Stimulated activated naive CD8-positive, alpha-beta T cell treated with anti-CD3 and anti-CD28 coated beads, Interleukin-15, amount 100 ng/mL, for 72 hours (primary cell): ENCODE data around the gene ADORA2A.

ENCODE experiments used
- ATAC-seq: fragments of 150-1000 bp; cut with Tn5 transposase; 2 replicates; pipeline ENCODE4 v1.10.0; 2021; ENCODE audit warnings: mild to moderate bottlenecking, moderate library complexity
- DNase-seq, 2 donors: peaks; one replicate each; pipeline ENCODE4 v3.0.0; 2021 to 2022
- H3K27ac Mint-ChIP-seq, 2 donors: one replicate each; pipeline ENCODE4 v1.8.0; 2022; ENCODE audit warnings: mild to moderate bottlenecking in 2 of 2, mixed read lengths in 2 of 2, moderate library complexity in 2 of 2
- H3K27me3 Mint-ChIP-seq: one replicate; pipeline ENCODE4 v1.8.0; 2022; ENCODE audit warnings: mixed read lengths
- H3K4me1 Mint-ChIP-seq: one replicate; pipeline ENCODE4 v1.8.0; 2022; ENCODE audit warnings: mild to moderate bottlenecking, mixed read lengths
- H3K4me3 Mint-ChIP-seq, 2 donors: one replicate each; pipeline ENCODE4 v1.8.0; 2022; ENCODE audit warnings: mild to moderate bottlenecking in 2 of 2, mixed read lengths in 2 of 2, moderate library complexity in 1 of 2
- H3K9me3 Mint-ChIP-seq, 2 donors: one replicate each; pipeline ENCODE4 v1.8.0; 2022; ENCODE audit warnings: mixed read lengths in 2 of 2

Gene ADORA2A

DNA sequence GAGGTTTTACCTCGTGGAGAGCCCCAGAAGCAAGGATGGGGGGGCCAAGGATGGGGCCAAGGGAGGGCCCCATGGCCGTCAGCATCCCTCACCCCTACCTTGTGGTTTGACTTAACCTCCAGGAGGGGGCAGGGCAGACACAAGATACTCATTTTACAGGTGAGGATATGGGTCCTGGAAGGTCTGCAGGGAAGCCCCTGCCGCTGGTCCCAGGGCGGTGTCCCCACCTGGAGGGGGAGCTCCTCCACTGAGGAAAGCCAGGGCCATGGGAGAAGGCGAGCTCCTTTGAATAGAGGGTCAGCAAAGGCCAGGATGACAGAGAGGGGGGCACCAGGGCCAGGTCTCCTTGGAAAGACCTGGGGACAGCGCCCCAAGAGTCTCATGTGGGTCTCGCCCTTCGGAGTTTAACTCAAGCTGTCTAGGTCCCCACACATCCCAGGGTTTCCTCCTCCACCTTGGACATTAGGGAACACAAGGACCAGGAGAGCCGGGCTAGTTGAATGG is 5.9 kb upstream of the ADORA2A start:
- ATAC-seq (peak; percentile 43), DNase-seq (peak; percentile 40 to 51)
- Mint-ChIP-seq H3K27ac (no peak overlapping the region), H3K4me1 (peaks cover 39% of the 10 kb centered on the region), H3K9me3 (no peaks in the 10 kb centered on the region), H3K4me3 (peak overlapping the region in 1 of 2 donors; percentile 15), H3K27me3 (peaks cover 9% of the 10 kb centered on the region)

DNA sequence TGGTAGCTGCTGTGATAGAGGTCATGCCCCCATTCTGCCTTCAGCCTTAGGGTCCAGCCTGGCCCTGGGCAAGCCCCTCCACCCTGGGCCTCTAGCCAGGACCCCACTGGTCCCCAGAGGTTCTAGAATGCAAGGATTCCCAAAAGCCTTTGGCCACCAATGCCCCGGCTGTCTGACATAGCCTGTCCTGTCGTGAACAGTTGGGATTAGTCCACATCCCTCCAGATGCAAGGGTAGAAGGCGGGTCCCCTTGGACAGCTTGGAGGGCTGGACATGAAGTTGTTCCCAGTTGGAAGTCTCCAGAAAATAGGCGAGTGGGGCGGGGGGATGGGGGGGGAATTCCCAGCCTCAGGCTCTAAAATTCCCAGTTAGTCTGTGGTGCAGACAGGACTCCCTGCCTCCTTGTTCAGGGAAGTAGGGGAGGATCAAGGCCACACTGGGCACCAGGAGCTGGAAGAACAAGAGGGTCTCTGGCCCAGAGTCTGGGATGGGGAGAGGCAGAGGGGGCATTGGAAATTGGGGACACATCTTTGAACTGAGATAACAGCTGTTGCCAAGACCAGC is 5.2 kb upstream of the ADORA2A start:
- H3K27me3 Mint-ChIP-seq = peaks cover 9% of the 10 kb centered on the region
- H3K4me1 Mint-ChIP-seq = peaks cover 46% of the 10 kb centered on the region
- H3K27ac Mint-ChIP-seq = peak overlapping the region in 1 of 2 donors; percentile 95
- DNase-seq (no peak), ATAC-seq (no peak)
- H3K9me3 Mint-ChIP-seq = no peaks in the 10 kb centered on the region
- peak overlapping the region; percentile 30 to 60 for H3K4me3 Mint-ChIP-seq

DNA sequence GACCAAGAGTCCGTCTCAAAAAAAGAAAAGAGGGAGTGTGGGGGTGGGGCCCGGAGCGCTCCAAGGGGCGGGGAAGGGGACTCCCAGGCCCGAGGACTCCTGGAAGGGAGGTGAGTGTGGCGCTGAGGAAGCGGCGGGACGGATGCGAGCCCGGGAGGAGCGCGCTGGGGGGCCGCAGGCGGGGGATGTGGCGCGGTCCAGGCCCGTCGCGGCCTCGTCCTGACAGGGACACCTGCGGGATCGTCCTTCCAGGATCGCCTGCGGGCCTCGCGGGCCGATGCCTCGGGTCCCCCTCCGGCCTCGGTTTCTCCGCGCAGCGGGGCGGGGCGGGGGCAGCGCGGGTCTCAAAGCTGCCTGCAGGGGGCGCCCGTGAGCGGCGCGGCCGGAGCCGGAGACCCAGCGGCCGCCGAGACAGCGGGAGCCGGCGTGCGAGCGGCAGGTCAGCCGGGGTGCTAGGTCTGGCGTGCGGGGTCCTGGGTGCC is 3.8 kb upstream of the ADORA2A start:
- Mint-ChIP-seq H3K9me3 (no peaks in the 10 kb centered on the region), H3K27ac (peak overlapping the region; percentile 59 to 76), H3K4me1 (peaks cover 54% of the 10 kb centered on the region), H3K27me3 (peaks cover 9% of the 10 kb centered on the region), H3K4me3 (peak overlapping the region; percentile 91 to 94)
- peak; percentile 67 to 75 for DNase-seq
- peak; percentile 29 for ATAC-seq

DNA sequence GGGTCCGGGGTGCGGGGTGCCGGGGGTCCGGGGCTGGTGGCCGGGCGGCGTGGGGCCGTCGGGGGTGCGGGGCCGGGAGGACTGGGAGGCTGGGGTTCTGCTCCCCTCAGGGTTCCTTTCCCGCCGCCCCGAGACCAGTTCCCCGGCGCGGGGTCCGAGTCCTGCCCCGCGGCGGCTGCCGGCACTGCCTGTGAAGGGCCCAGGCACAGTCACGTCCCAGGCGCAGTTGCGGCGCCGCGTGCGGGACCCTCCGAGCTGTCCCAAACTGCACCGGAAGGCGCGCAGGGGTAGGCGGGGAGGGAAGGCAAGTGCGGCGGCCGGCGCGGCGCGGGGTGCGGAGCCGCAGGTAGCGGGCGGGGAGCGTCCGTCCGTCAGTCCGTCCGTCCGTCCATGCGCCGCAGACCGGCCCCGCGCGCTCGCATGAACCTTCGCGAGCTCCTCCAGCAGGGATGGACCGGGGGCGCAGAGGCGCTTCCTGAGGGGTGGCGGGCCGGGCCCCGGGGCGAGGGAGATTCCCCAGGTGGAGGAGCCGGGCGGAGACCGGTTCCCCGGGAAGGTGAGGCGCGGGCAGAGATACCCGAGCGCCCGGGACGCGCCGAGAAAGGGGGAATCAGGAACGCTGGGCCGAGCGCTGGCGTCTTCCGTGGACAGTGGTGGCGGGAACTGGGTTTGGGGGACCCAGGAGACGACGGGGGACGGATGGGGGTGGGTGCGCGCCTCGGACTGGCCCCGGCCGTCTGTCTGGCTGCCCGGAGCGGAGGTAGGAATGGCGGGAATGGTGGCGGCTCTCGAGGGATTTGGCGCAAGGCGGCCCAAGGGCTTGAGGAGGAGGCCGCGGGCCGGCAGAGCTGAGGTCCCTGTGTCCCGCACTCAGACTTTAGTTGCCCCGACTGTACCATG is 3.1 kb upstream of the ADORA2A start:
- H3K9me3 Mint-ChIP-seq = no peaks in the 10 kb centered on the region
- peak overlapping the region; percentile 91 to 94 for H3K4me3 Mint-ChIP-seq
- peaks cover 9% of the 10 kb centered on the region for H3K27me3 Mint-ChIP-seq
- DNase-seq (peak; percentile 51 to 57), ATAC-seq (peak; percentile 21)
- peaks cover 61% of the 10 kb centered on the region for H3K4me1 Mint-ChIP-seq
- peak overlapping the region; percentile 9 to 19 for H3K27ac Mint-ChIP-seq

DNA sequence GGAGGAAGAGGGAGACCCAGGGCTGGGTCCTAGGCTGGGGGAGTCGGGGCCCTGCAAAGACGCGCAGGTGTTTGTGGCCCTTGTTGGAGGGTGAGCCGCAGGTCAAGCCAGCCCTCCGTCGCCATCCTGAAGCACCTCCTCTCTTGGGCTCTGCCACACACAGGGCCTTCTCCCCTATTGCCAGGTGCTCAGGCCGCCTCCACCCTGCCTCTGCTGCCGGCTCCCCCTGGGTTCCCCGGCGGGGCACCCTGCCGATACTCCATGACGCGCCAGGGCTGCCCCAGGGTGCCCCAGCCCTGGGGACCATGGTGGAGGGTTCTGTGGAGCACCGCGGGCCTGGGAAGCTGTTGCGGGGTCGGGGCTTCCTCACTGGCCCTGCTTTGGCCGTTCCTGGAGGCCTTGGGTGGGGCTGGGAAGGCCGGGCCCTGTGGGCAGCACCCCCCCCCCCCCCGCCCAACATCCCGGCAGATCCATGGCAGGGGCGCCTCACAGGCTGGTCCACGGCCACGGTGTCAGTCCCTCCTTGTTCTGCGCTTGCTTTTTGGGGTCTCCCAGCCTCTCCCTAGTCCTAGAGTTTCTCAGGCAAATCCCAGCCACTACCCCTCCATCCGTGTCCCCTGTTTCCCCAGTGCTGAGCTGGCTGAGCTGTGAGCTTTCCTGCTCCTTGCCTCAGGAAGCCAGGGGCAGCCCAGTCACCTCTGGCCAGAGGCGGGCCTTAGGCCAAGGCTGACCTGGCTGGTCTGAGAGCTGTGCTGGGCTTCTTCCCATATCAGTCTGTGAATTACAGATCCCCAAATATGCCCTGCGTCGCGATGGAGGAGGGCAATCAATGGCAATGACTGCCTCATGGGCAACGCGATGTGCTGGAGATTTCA is 2.3 kb upstream of the ADORA2A start:
- Mint-ChIP-seq H3K4me3 (peak overlapping the region; percentile 91 to 94), H3K27me3 (peaks cover 9% of the 10 kb centered on the region), H3K27ac (peak overlapping the region in 1 of 2 donors; percentile 17), H3K4me1 (peaks cover 70% of the 10 kb centered on the region), H3K9me3 (no peaks in the 10 kb centered on the region)
- DNase-seq (no peak), ATAC-seq (no peak)

DNA sequence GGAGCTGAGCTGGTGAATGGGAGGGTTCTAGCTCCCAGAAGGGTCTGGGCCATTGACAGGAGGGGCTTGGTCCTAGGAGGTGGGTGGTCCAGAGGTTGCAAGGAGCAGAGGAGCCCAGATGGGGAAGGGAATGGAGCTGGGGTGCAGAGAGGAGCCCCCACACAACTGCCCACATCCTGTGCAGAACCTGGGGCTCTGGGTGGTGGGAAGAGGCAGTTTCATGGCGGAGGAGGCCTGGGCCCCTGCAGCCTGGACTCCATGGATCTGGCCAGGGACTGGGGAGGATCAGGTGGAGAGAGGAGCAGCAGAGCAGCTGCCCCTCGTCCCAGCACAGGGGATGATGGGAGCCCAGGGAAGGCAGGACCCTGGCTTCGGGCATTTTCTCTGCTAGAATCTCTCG is 963 bp upstream of the ADORA2A start:
- ATAC-seq (no peak), DNase-seq (no peak)
- H3K4me1 Mint-ChIP-seq = peaks cover 77% of the 10 kb centered on the region
- H3K4me3 Mint-ChIP-seq = peak overlapping the region; percentile 91 to 94
- H3K9me3 Mint-ChIP-seq = no peaks in the 10 kb centered on the region
- H3K27ac Mint-ChIP-seq = peak overlapping the region; percentile 35 to 97
- peaks cover 9% of the 10 kb centered on the region for H3K27me3 Mint-ChIP-seq

DNA sequence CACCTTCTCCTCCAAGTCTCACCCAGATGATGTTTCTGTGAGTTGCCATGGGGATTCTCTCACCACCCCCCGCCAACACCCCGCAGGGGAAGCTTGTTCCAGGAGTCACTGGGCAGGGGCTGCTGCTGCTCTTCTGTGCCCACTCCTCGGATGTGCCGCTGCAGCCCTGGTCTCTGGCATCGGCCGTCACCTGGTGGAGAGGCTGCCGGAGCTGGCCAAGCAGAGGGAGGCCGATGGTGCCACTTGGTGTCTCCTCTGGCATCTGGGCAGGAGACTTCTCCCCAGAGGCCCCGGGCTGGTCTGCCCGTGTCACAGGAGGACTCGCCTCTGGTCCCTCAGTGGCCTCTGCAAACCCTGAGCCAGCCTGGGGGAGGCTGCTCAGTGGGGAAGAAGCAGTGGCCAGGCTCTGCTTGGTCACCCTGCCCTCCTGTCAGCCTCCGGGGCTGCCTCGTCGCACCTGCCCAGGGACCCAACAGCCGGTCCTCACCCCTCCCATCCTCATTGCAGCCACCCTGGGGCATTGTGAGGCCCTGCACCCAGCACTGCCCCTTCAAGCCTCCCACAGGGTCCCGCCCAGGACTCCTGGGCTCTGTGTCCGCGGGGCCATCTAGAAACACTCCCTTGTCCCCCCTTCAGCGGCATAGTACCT is 424 bp upstream of the ADORA2A start:
- H3K4me1 Mint-ChIP-seq = peaks cover 79% of the 10 kb centered on the region
- peaks cover 9% of the 10 kb centered on the region for H3K27me3 Mint-ChIP-seq
- peak overlapping the region; percentile 91 to 94 for H3K4me3 Mint-ChIP-seq
- peak in 1 of 2 donors; percentile 54 for DNase-seq
- peak; percentile 1 for ATAC-seq
- H3K27ac Mint-ChIP-seq = peak overlapping the region; percentile 96 to 97
- H3K9me3 Mint-ChIP-seq = no peaks in the 10 kb centered on the region

DNA sequence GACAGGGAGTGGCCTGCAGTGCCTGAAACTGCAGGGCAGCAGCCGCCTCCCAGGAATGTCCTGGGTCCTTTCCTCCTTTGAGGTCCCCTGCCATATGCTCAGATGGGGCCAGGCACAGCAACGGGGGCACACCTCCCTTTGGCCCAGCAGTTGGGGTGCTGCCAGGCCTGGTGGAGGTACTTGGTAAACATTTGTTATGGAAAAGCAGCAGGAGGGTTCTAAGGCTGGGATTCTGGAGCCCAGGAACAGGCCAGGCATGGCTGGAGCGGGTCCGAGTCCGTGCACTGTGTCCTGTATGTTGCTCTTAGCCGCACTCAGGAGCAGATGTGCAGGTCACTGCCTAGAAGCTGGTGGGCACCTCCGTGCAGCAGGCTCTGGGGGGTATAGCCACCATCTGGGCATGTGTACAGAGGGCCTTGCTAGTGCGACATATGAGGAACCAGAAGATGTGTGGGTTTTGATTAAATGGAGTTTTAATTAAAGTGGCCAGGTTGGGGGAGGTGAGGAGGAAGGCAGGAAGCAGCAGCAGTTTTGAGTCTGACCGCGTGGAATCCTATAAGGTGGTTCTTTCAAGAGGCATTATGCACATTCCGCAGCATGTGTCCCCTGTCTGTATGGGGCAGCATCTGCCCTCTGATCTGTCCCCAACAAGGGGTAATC is 1.5 kb downstream of the ADORA2A start:
- peak overlapping the region; percentile 91 to 94 for H3K4me3 Mint-ChIP-seq
- ATAC-seq = peak; percentile 0
- H3K4me1 Mint-ChIP-seq = peaks cover 90% of the 10 kb centered on the region
- no peak for DNase-seq
- peak overlapping the region; percentile 96 to 97 for H3K27ac Mint-ChIP-seq
- no peaks in the 10 kb centered on the region for H3K27me3 Mint-ChIP-seq
- H3K9me3 Mint-ChIP-seq = no peaks in the 10 kb centered on the region

DNA sequence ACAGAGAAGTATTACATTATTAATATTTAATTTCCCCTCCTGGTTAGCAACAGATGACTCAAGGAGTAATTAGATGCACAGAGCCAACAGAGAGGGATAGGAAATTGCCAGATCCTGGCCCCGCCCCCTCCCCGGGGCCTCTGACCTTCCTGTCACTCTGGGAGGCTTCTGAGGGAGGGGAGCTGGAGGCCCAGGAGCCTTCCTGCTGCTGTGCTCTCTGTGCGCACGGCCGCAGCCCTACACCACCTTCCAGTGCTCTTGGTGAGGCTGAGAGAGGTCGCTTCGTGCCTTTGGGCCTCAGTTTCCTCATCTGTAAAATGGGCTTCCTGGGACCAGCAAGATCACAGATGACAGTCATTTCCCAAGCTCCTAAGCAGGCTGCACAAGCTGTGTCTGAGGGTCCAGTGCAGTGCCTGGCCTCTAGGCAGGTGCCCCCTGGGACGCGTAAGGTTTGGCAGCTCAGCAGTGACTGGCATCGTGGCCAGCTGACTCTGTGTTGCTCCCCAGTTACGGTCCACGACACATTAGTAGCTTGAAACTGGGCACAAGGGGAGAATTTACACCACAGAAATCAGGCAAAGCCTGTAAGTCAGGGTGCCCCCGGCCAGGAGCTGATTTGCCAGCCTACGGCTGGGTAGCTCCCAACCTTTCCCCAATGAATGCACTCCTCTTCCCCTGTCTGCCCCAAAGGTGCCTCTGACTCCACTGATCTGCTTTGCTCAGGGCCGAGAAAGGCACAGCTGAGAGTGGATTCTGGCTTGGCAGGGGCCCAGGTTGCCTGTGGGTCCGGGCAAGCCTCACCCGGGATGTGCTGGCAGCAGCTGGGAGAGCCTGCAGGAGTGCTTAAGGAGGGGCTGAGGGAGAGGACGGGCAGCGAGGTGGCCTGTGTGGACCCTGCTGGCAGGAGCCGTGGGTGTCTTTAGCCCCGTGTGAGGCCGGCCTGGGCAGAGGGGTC is 2.3 kb downstream of the ADORA2A start:
- H3K4me3 Mint-ChIP-seq = peak overlapping the region; percentile 91 to 94

DNA sequence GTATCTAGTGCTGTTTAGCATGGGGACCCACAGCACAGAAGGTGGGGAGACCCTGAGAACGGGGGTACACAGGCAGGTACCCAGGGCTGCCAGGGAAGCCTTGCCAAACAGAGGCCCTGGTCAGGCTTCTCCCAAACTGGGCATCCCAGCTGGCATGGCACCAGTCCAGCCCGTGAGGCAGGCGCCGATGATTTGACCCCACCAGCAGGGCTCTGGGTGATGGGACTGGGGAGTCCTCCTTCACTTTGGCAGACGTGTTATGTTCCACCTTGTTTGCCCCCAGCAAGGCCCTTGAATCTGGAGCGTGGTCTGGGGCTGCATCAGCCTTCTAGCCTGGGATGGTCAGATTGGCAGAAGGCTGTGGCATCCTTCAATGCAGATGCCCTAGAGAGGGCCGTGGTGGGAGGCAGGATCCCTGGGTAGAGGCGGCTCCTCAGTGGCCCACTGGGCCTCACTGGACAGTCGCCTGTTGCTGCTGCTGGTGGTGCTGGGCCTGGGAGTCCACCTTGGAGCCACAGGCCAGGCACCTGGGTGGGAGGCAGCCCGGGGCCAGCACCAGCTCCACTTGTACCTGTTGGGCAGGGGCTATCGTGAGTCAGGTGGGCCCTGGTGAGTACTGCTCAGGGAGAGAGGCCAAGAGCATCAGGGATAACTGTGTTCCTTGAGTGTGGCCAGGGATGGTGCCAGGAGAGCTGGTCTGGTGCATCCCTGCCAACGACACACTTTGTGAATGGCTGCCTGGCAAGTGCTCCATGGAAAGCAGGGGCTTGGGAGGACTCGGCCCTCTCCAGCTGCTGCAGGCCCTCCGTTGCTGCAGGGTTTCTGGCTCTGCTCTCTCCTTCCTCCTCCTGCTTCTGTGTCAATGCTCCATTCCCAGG is 3.3 kb downstream of the ADORA2A start:
- peak overlapping the region; percentile 92 to 95 for H3K27ac Mint-ChIP-seq
- H3K27me3 Mint-ChIP-seq = no peaks in the 10 kb centered on the region
- H3K4me1 Mint-ChIP-seq = peaks cover 94% of the 10 kb centered on the region
- H3K4me3 Mint-ChIP-seq = peak overlapping the region; percentile 91 to 94
- DNase-seq (no peak), ATAC-seq (no peak)
- H3K9me3 Mint-ChIP-seq = no peaks in the 10 kb centered on the region

More for the DNA sequence above, 2.3 kb downstream of the ADORA2A start:
- peaks cover 94% of the 10 kb centered on the region for H3K4me1 Mint-ChIP-seq
- H3K27me3 Mint-ChIP-seq = no peaks in the 10 kb centered on the region
- H3K9me3 Mint-ChIP-seq = no peaks in the 10 kb centered on the region
- peak overlapping the region in 1 of 2 donors; percentile 96 for H3K27ac Mint-ChIP-seq
- DNase-seq (peak; percentile 44 to 83), ATAC-seq (peak; percentile 22)

DNA sequence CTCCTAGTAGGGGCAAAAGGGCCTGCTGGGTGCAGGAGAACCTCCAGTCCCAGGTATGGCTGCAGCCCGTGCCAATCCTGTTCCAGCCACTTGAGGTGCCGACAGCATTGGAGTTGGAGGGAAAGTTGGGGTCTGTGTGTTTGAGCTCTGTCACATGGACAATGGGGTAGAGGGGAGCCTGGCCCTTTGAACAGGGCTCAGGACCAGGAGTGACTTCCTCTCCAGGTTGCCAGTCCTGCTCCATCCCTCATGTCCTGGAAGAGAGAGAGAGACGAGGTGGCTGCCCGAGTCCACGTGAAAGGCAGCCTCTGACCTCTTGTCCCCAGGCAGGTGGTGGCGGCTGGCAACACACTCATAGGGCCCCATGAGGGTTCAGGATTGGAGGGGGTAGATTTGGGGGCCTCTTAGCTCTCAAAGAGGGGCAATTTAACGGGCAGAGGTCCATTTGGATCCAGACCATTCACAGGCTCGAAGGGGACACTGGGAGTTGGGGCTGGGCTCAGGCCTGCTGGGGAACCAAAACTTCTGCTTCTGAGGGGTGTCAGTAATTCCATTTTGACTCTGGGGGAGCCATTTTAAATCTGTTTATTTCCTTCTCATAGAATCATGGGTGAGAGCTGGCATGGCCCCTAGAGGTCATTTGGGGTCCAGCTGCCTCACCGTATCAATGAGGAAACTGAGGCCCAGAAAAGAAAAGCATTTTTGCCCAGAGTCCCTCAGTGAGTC is 4.1 kb downstream of the ADORA2A start:
- no peak for ATAC-seq
- peak overlapping the region; percentile 70 to 91 for H3K4me3 Mint-ChIP-seq
- no peaks in the 10 kb centered on the region for H3K27me3 Mint-ChIP-seq
- peak overlapping the region; percentile 93 to 95 for H3K27ac Mint-ChIP-seq
- H3K4me1 Mint-ChIP-seq = peaks cover 94% of the 10 kb centered on the region
- H3K9me3 Mint-ChIP-seq = no peaks in the 10 kb centered on the region
- DNase-seq = no peak
